A549 (cell line): ENCODE results near the gene NEDD4L. TPM values are rescaled to one million over a fixed set of nuclear protein-coding genes. Genes with fewer than 3 reads are reported as not detected.

Source experiments
- ATAC-seq, 2 experiments: fragments of 200-7000 bp in 1 of 2; fragments of >200 bp in 1 of 2; cut with Nextera tagmentation in 1 of 2; cut with Tn5 transposase in 1 of 2; 3 replicates each; pipeline versions ENCODE4 v1.8.0 to v1.9.1; 2018 to 2020; ENCODE audit warnings: mild to moderate bottlenecking in 1 of 2, moderate library complexity in 1 of 2
- CTCF ChIA-PET: fragments of 300-600 bp; sonication (Branson Sonifier 250); formaldehyde crosslinking; extraction: SDS; loops from one replicate; lab custom pipeline; 2021; ENCODE audit warnings: antibody characterized with exemption, inconsistent platforms; lab: Yijun Ruan, JAX
- POLR2A ChIA-PET: fragments of 350-600 bp; formaldehyde crosslinking; extraction: SDS; loops from one replicate; lab custom pipeline; 2021; ENCODE audit warnings: antibody characterized with exemption, inconsistent platforms; lab: Yijun Ruan, JAX
- DNase-seq, 2 experiments: peaks; one replicate each; pipeline versions ENCODE4 v3.0.0 to v3.0.0-alpha.2; 2011 to 2016; ENCODE audit warnings: low read depth in 1 of 2, low spot score in 1 of 2
- FAIRE-seq: peaks from 2 replicates; lab custom pipeline; 2011; peaks lifted over from hg19 to GRCh38; lab: Jason Lieb, UNC
- H3K27ac ChIP-seq, 2 experiments: fragments of >200 bp; sonication (Bioruptor Twin); formaldehyde crosslinking; 3 replicates each; pipeline ENCODE4 v1.5.1; 2016 to 2017
- H3K4me1 ChIP-seq: fragments of >200 bp; sonication (Bioruptor Twin); formaldehyde crosslinking; 3 replicates; pipeline ENCODE4 v1.6.1; 2016
- H3K4me2 ChIP-seq: fragments of >200 bp; sonication (Bioruptor Twin); formaldehyde crosslinking; 3 replicates; pipeline ENCODE4 v1.6.1; 2016
- H3K4me3 ChIP-seq: fragments of >200 bp; sonication (Bioruptor Twin); formaldehyde crosslinking; 3 replicates; pipeline ENCODE4 v1.5.1; 2016
- H3K9me3 ChIP-seq: fragments of >200 bp; sonication (Bioruptor Twin); formaldehyde crosslinking; 3 replicates; pipeline ENCODE4 v1.6.1; 2016
- ATOH8 ChIP-seq: fragments of 250-450 bp; sonication (Bioruptor Pico); IDR thresholded peaks from 2 replicates; pipeline ENCODE4 v1.5.0; 2020; ENCODE audit warnings: low read depth, mild to moderate bottlenecking, moderate library complexity
- CEBPB ChIP-seq, 2 experiments: fragments of >200 bp in 1 of 2; sonication (Bioruptor Twin) in 1 of 2; formaldehyde crosslinking in 1 of 2; IDR thresholded peaks; 2 replicates each; pipeline ENCODE4 v1.6.1; 2012 to 2016
- CHD2 ChIP-seq: fragments of 150-350 bp; IDR thresholded peaks from 2 replicates; pipeline ENCODE4 v1.6.1; 2014; ENCODE audit warnings: low read length; ENCODE audit not compliant: partially characterized antibody
- EHF ChIP-seq: fragments of 250-450 bp; sonication (Bioruptor Pico); IDR thresholded peaks from 2 replicates; pipeline ENCODE4 v1.5.0; 2020; ENCODE audit warnings: mild to moderate bottlenecking
- ELK1 ChIP-seq: fragments of 150-350 bp; IDR thresholded peaks from 2 replicates; pipeline ENCODE4 v1.6.1; 2014; ENCODE audit warnings: low read depth, mild to moderate bottlenecking, low read length
- EP300 ChIP-seq, 2 experiments: fragments of >200 bp; sonication (Bioruptor Twin); formaldehyde crosslinking; IDR thresholded peaks; 2 replicates in 1 of 2; 3 replicates in 1 of 2; pipeline ENCODE4 v1.6.1; 2016 to 2017
- FOSL2 ChIP-seq, 2 experiments: fragments of 450-650 bp in 1 of 2; fragments of >200 bp in 1 of 2; sonication (Bioruptor Twin) in 1 of 2; formaldehyde crosslinking; IDR thresholded peaks; 2 replicates each; pipeline versions ENCODE4 v1.5.0 to v1.6.1; 2016 to 2020; ENCODE audit warnings: mild to moderate bottlenecking in 1 of 2, moderate library complexity in 1 of 2
- FOXS1 ChIP-seq: fragments of 250-450 bp; sonication (Bioruptor Pico); IDR thresholded peaks from 2 replicates; pipeline ENCODE4 v1.5.0; 2020; ENCODE audit warnings: mild to moderate bottlenecking, moderate library complexity
- GATA3 ChIP-seq: IDR thresholded peaks from 2 replicates; pipeline ENCODE4 v1.6.1; 2012; ENCODE audit warnings: borderline replicate concordance
- HEYL ChIP-seq: fragments of 250-450 bp; sonication (Bioruptor Pico); IDR thresholded peaks from 2 replicates; pipeline ENCODE4 v1.8.0; 2021; ENCODE audit warnings: mild to moderate bottlenecking, moderate library complexity
- HMGXB4 ChIP-seq: fragments of 250-450 bp; sonication (Bioruptor Pico); IDR thresholded peaks from 2 replicates; pipeline ENCODE4 v1.5.0; 2021; ENCODE audit warnings: mild to moderate bottlenecking, moderate library complexity, borderline replicate concordance
- JUN ChIP-seq, 2 experiments: fragments of >200 bp; sonication (Bioruptor Twin); formaldehyde crosslinking; IDR thresholded peaks; 2 replicates in 1 of 2; 3 replicates in 1 of 2; pipeline ENCODE4 v1.6.1; 2016 to 2017
- MYC ChIP-seq: IDR thresholded peaks from 2 replicates; pipeline ENCODE4 v1.6.1; 2012; ENCODE audit warnings: mild to moderate bottlenecking, inconsistent platforms, low read length, improper control_type of control experiment, borderline replicate concordance
- POLR2A ChIP-seq: IDR thresholded peaks from 2 replicates; pipeline ENCODE4 v1.6.1; 2012; ENCODE audit warnings: mild to moderate bottlenecking, low read length
- RCOR1 ChIP-seq: fragments of 150-350 bp; IDR thresholded peaks from 2 replicates; pipeline ENCODE4 v1.6.1; 2014; ENCODE audit warnings: antibody characterized with exemption, low read length, low read depth
- REST ChIP-seq: fragments of 200-600 bp; sonication (generic); IDR thresholded peaks from 2 replicates; pipeline ENCODE4 v1.6.1; 2016; ENCODE audit warnings: antibody characterized with exemption, mild to moderate bottlenecking, moderate library complexity
- TP53 ChIP-seq: fragments of 250-450 bp; sonication (Bioruptor Pico); IDR thresholded peaks from 2 replicates; pipeline ENCODE4 v1.5.0; 2021; ENCODE audit warnings: mild to moderate bottlenecking, moderate library complexity
- ZNF302 ChIP-seq: fragments of 250-450 bp; sonication (Bioruptor Pico); IDR thresholded peaks from 2 replicates; pipeline ENCODE4 v1.9.0; 2021; ENCODE audit warnings: inconsistent platforms, mild to moderate bottlenecking, moderate library complexity
- WGBS: methylation state at CpG from one replicate; pipeline ENCODE4 v1.1.6; 2017; ENCODE audit errors: missing lambda C conversion rate; 5-methylcytosine and 5-hydroxymethylcytosine counted together
- polyA plus RNA-seq, 4 experiments: library from polyadenylated mRNA; depleted of rRNA in 3 of 4; stranded (reverse); fragments of >200 nt; fragmentation: RNase III in 1 of 4; extraction: RNeasy Plus Mini Kit Qiagen cat#74134 plus additional on column Dnase treatment in 1 of 4; gene quantifications; 2 replicates in 3 of 4; 3 replicates in 1 of 4; pipeline ENCODE4 v1.2.3, GENCODE V29; 2011 to 2017
- TF ChIP-seq, protein P1 (sequence below): fragments of >200 bp; sonication (Bioruptor Twin); formaldehyde crosslinking; IDR thresholded peaks from 2 replicates; pipeline ENCODE4 v1.6.1; 2016
- TF ChIP-seq, protein P2 (sequence below): IDR thresholded peaks from 2 replicates; pipeline ENCODE4 v1.6.1; 2012

NEDD4L gene
- polyA plus RNA-seq, 2 of the 4 experiments (the other 2 are of a cell fraction), result 18.0 to 36.5 TPM

DNA sequence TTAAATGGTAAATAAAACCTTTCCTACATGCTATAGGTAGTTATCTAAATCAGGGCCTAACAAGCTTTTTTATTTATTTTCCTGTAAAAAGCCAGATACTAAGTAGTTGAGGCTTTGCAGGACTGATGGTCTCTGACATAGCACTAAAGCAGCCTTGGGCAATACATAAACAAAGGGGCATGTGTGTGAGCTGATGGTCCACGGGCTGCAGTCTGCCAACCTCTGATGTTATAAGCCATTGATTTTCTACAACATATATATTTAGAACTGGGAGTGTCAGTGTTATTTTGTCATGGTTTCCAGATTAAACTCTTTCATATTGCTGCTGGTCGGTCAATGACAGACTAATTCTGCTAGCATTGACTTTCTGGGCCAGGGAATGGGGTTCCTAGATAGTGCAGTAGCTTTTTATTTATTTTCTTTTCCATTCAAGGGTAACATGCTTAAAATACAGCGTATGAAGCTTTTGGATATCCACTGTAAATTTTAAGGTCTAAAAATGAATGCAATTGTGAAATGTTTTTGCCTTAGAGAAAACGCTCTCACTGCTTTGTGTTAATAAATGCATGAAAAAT is 134.0 kb downstream of the NEDD4L start:
- Histone ChIP-seq H3K4me2 (peak overlapping the region; percentile 79), H3K27ac (peak overlapping the region; percentile 63 to 83)
- CTCF ChIA-PET, result interaction anchor here (0.8 to 2.1 kb wide), 5 partner anchors 13 to 296 kb away, joined by 3 to 6 read pairs (median 5); partner anchors contain the start of gene NEDD4L
- peak in 1 of 2 experiments; percentile 32; a peak in 3 of 6 replicates for ATAC-seq
- TF ChIP-seq EP300 (IDR thresholded peaks at IDR 0.05) (no peak; a peak in 1 of 5 replicates), CHD2 (no peak), RCOR1 (no peak), FOXS1 (CRISPR knock-in tag) (no peak), ATOH8 (CRISPR knock-in tag) (no peak), POLR2A (no peak), HEYL (CRISPR knock-in tag) (no peak), TP53 (CRISPR knock-in tag) (no peak), ELK1 (no peak), REST (no peak), MYC (no peak), JUN (IDR thresholded peaks at IDR 0.05) (no peak), EHF (CRISPR knock-in tag) (no peak), HMGXB4 (CRISPR knock-in tag) (no peak)
- TF ChIP-seq, protein P1, sequence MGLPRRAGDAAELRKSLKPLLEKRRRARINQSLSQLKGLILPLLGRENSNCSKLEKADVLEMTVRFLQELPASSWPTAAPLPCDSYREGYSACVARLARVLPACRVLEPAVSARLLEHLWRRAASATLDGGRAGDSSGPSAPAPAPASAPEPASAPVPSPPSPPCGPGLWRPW, result no peak
- TF ChIP-seq, protein P2, sequence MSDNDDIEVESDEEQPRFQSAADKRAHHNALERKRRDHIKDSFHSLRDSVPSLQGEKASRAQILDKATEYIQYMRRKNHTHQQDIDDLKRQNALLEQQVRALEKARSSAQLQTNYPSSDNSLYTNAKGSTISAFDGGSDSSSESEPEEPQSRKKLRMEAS, result no peak
- TF ChIP-seq, all 56 proteins: peak for 0
- 12% methylated on average over 4 of the region's 4 CpGs for WGBS
- Histone ChIP-seq H3K4me1 (peaks cover 60% of the 10 kb centered on the region), H3K9me3 (no peaks in the 10 kb centered on the region), H3K4me3 (peak overlapping the region; percentile 31; the same call in 2 of the 3 replicates)
- POLR2A ChIA-PET, result no interaction called here
- DNase-seq, result no peak
- no peak for FAIRE-seq

GRCh38 chr18:58178511-58178910 is 134.5 kb downstream of the NEDD4L start:
- ATAC-seq, result peak in 1 of 2 experiments; percentile 63; a peak in 3 of 6 replicates
- POLR2A ChIA-PET, result no interaction called here
- peak in 1 of 2 experiments; percentile 50 for DNase-seq
- under 1% methylated on average over 8 of the region's 8 CpGs for WGBS
- TF ChIP-seq FOSL2 (IDR thresholded peaks at IDR 0.05) (no peak), FOSL2 (CRISPR knock-in tag; IDR thresholded peaks at IDR 0.05) (peak; percentile 25; the same call in 1 of the 2 replicates), CEBPB (IDR thresholded peaks at IDR 0.05) (peak in 1 of 2 experiments; percentile 52; a peak in 1 of 4 replicates), ZNF302 (CRISPR knock-in tag) (no peak), GATA3 (peak; percentile 70; the same call in 1 of the 2 replicates)
- TF ChIP-seq, all 56 proteins: peak for 3
- peak overlapping the region; percentile 63 to 67; a peak in 5 of 6 replicates for H3K27ac ChIP-seq
- peak overlapping the region; percentile 31; the same call in 1 of the 3 replicates for H3K4me3 ChIP-seq
- H3K4me1 ChIP-seq, result peaks cover 63% of the 10 kb centered on the region
- peak overlapping the region; percentile 79 for H3K4me2 ChIP-seq
- CTCF ChIA-PET, result interaction anchor here (2.1 kb wide), 1 partner anchor 296 kb away, joined by 6 read pairs; no protein-coding TSS in a partner anchor
- no peaks in the 10 kb centered on the region for H3K9me3 ChIP-seq
- peak; percentile 7 for FAIRE-seq
